OCI-LY7 (cell line): ENCODE results near the gene GAB3.

Experiments
- CTCF ChIP-seq: fragments of 200-600 bp; sonication (generic); conservative IDR thresholded peaks from 2 replicates; pipeline ENCODE4 v1.5.1; 2014; ENCODE audit warnings: mild to moderate bottlenecking, antibody characterized with exemption, low read length, moderate library complexity, mixed read lengths
- EZH2phosphoT487 ChIP-seq: fragments of 200-600 bp; sonication (generic); IDR thresholded peaks from 2 replicates; pipeline ENCODE4 v1.6.1; 2018; ENCODE audit warnings: low read depth, borderline replicate concordance, mild to moderate bottlenecking, mixed run types, antibody characterized with exemption, low read length, moderate library complexity, mixed read lengths

- TF ChIP-seq CTCF = no peak
- no peak for TF ChIP-seq EZH2phosphoT487
Measured at GRCh38 chrX:154655786-154656185, 95.1 kb downstream of the GAB3 start.
